ENCODE measurements around the gene FGF12. TPM values are rescaled to one million over a fixed set of nuclear protein-coding genes. Genes with fewer than 3 reads are reported as not detected.

FGF12 gene
- total and polyA plus RNA-seq, 3 experiments from 2014 or later: not detected

DNA sequence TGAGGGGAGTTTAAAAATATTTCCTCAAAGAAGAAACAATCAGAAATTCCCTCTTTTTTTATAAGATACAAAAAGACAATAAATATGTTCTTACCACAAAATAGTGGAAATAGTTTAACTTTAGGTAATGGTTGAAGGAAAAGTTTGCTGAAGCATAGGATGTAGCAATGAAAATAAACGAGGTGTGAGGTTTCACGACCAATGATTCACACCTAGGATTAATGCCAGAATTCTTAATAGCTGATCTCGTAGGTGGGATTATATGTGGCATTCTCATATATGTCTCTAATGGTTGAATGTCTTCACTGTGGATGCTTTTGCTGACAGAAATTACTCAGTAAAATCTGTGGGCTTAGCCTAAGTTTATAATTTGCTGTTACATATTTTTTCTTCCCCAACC lies 467.7 kb downstream of the FGF12 start:
- H3K4me1 Mint-ChIP-seq: no peaks in the 10 kb centered on the region
- H3K4me3 Mint-ChIP-seq: no peak overlapping the region
- no peak overlapping the region for H3K27ac Mint-ChIP-seq
- POLR2A ChIA-PET: no interaction called here
- DNase-seq: no peak
- no peaks in the 10 kb centered on the region for H3K9me3 ChIP-seq (ENCODE audit: low read length)
- H3K4me3 ChIP-seq (ENCODE audit: low read length): no peak overlapping the region
- H3K27me3 ChIP-seq (ENCODE audit: insufficient read depth, low read length, poor library complexity, severe bottlenecking): no peaks in the 10 kb centered on the region
- H3K36me3 ChIP-seq (ENCODE audit: insufficient read depth, low read length): no peaks in the 10 kb centered on the region
- no peak overlapping the region for H3K27ac ChIP-seq (ENCODE audit: low read depth, low read length)
- no peaks in the 10 kb centered on the region for H3K4me1 ChIP-seq (ENCODE audit: insufficient read depth, low read length)
- peaks cover 3 to 9% (median 8%) of the 10 kb centered on the region in 5 donors for H3K9me3 Mint-ChIP-seq
- H3K27me3 Mint-ChIP-seq: no peaks in the 10 kb centered on the region
- H3K36me3 Mint-ChIP-seq: no peaks in the 10 kb centered on the region
- CTCF ChIA-PET: no interaction called here

DNA sequence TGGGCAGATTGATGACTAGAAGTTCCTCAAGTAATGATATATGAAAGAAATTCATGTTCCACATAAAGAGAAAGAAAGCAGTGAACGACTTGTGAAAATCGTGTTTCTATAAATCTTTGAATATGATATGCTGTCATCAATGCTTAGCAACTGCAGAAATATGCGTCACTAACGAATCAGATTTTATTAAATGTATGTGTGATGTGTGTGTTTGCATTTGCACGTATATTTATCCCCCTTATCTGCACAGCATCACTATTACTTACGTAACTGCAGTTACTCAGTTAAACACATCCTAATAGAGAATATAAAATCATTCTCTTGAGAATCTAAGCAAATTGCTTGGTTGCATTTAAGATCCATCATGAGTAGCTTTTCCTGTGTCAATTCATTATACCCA lies 468.6 kb downstream of the FGF12 start:
- no peak for DNase-seq
- no peaks in the 10 kb centered on the region for H3K4me1 Mint-ChIP-seq
- H3K4me3 ChIP-seq (ENCODE audit: low read length): no peak overlapping the region
- no peaks in the 10 kb centered on the region for H3K27me3 Mint-ChIP-seq
- H3K27ac ChIP-seq (ENCODE audit: low read depth, low read length): no peak overlapping the region
- no peaks in the 10 kb centered on the region for H3K36me3 Mint-ChIP-seq
- H3K9me3 ChIP-seq (ENCODE audit: low read length): no peaks in the 10 kb centered on the region
- H3K4me1 ChIP-seq (ENCODE audit: insufficient read depth, low read length): no peaks in the 10 kb centered on the region
- CTCF ChIA-PET: no interaction called here
- H3K27ac Mint-ChIP-seq: no peak overlapping the region
- no peak overlapping the region for H3K4me3 Mint-ChIP-seq
- H3K9me3 Mint-ChIP-seq: peaks cover 3 to 9% (median 8%) of the 10 kb centered on the region in 5 donors
- H3K36me3 ChIP-seq (ENCODE audit: insufficient read depth, low read length): no peaks in the 10 kb centered on the region
- POLR2A ChIA-PET: no interaction called here
- no peaks in the 10 kb centered on the region for H3K27me3 ChIP-seq (ENCODE audit: insufficient read depth, low read length, poor library complexity, severe bottlenecking)

DNA sequence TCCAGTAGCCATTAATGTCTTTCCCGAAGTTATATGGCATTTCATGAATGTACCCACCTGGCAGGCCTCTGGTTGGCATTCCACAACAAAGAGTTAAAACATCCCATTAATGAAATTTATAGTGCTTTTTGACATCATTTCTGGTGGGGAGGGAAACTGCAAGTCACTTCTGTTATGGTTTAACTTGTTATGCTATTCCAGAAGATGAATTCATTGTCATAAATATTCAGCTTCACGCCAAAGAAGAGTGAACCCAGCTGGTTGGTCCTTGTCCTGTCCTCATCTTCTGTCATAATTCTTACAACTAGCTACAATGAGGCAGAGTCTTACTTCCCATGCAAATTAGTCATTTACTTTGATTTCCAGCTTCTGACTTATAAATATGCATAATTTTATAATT lies 471.5 kb downstream of the FGF12 start:
- H3K36me3 ChIP-seq (ENCODE audit: insufficient read depth, low read length): no peaks in the 10 kb centered on the region
- H3K9me3 ChIP-seq (ENCODE audit: low read length): no peaks in the 10 kb centered on the region
- no peaks in the 10 kb centered on the region for H3K27me3 ChIP-seq (ENCODE audit: insufficient read depth, low read length, poor library complexity, severe bottlenecking)
- no peaks in the 10 kb centered on the region for H3K27me3 Mint-ChIP-seq
- DNase-seq: no peak
- H3K4me3 Mint-ChIP-seq: no peak overlapping the region
- H3K4me1 Mint-ChIP-seq: no peaks in the 10 kb centered on the region
- H3K27ac Mint-ChIP-seq: no peak overlapping the region
- CTCF ChIA-PET: no interaction called here
- H3K27ac ChIP-seq (ENCODE audit: low read depth, low read length): no peak overlapping the region
- POLR2A ChIA-PET: no interaction called here
- H3K9me3 Mint-ChIP-seq: peaks cover 2 to 19% (median 5%) of the 10 kb centered on the region in 5 donors
- no peaks in the 10 kb centered on the region for H3K4me1 ChIP-seq (ENCODE audit: insufficient read depth, low read length)
- H3K4me3 ChIP-seq (ENCODE audit: low read length): no peak overlapping the region
- no peaks in the 10 kb centered on the region for H3K36me3 Mint-ChIP-seq

DNA sequence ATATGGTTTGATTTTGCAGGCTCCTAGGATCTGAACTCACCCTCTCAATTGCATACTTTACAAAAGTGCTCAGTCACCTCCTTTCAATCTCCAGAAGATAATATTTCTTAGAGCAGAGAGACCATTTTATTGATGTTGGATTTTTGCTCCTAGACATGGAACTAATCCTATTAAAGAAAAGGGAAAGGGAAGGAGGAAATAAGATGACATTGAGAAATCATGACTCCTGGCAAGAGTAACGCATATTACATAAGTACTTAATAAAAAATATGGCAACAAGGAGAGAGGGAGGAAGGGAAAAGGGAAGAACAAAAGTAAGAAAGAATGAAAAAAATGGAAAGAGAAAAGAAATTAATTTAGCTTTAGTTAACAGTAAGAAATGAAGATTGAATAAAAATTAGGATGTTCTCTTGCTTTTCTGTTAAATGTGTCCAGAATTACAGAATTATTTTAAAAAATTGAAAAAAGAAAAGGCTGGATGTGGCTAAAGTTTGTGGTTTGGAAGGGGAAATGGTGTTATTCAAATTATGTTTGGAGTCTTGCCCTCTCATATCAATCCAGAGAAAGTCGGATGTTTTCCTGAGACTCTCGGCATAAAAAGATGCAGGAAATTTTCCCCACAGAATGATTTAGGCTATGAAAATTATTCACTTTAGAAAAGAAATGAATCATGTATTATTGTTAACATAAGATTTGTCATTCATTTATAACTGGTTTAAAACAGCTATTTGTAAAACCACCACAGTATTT lies 474.0 kb downstream of the FGF12 start:
- H3K36me3 Mint-ChIP-seq: no peaks in the 10 kb centered on the region
- H3K27ac ChIP-seq (ENCODE audit: low read depth, low read length): no peak overlapping the region
- H3K4me3 Mint-ChIP-seq: no peak overlapping the region
- H3K4me1 ChIP-seq (ENCODE audit: insufficient read depth, low read length): no peaks in the 10 kb centered on the region
- H3K27ac Mint-ChIP-seq: no peak overlapping the region
- no peaks in the 10 kb centered on the region for H3K9me3 ChIP-seq (ENCODE audit: low read length)
- ChIA-PET POLR2A (no interaction called here), CTCF (no interaction called here)
- H3K27me3 Mint-ChIP-seq: no peaks in the 10 kb centered on the region
- no peaks in the 10 kb centered on the region for H3K36me3 ChIP-seq (ENCODE audit: insufficient read depth, low read length)
- no peaks in the 10 kb centered on the region for H3K27me3 ChIP-seq (ENCODE audit: insufficient read depth, low read length, poor library complexity, severe bottlenecking)
- H3K4me3 ChIP-seq (ENCODE audit: low read length): no peak overlapping the region
- H3K9me3 Mint-ChIP-seq: peaks cover 0 to 14% (median 2%) of the 10 kb centered on the region in 5 donors
- no peak for DNase-seq
- no peaks in the 10 kb centered on the region for H3K4me1 Mint-ChIP-seq

DNA sequence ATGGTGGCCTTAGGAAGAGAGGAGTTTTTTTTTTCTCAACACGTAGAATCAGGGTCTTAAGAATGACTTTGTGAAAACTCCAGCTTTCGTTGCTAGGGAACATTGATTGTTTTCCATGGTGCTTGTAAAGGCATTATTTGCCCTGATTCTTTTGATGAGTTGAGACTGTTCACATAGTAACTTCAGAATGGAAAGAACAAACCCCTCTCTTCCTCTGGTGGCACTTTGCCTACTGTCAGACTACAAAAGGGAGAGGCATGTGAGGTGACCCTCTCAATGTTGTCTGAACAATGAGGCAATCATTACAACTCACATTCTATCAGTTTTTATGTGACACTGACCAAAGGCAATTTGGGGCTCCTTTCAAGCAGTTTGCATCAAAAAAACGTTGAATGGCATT lies 477.8 kb downstream of the FGF12 start:
- Mint-ChIP-seq H3K9me3 (peaks cover 0 to 14% (median 4%) of the 10 kb centered on the region in 5 donors), H3K4me3 (no peak overlapping the region), H3K27me3 (no peaks in the 10 kb centered on the region), H3K4me1 (no peaks in the 10 kb centered on the region), H3K27ac (no peak overlapping the region), H3K36me3 (no peaks in the 10 kb centered on the region)
- no peak for DNase-seq
- Histone ChIP-seq H3K9me3 (ENCODE audit: low read length) (no peaks in the 10 kb centered on the region), H3K4me1 (ENCODE audit: insufficient read depth, low read length) (no peaks in the 10 kb centered on the region), H3K27me3 (ENCODE audit: insufficient read depth, low read length, poor library complexity, severe bottlenecking) (no peaks in the 10 kb centered on the region), H3K27ac (ENCODE audit: low read depth, low read length) (no peak overlapping the region), H3K4me3 (ENCODE audit: low read length) (no peak overlapping the region), H3K36me3 (ENCODE audit: insufficient read depth, low read length) (no peaks in the 10 kb centered on the region)
- ChIA-PET CTCF (no interaction called here), POLR2A (no interaction called here)

DNA sequence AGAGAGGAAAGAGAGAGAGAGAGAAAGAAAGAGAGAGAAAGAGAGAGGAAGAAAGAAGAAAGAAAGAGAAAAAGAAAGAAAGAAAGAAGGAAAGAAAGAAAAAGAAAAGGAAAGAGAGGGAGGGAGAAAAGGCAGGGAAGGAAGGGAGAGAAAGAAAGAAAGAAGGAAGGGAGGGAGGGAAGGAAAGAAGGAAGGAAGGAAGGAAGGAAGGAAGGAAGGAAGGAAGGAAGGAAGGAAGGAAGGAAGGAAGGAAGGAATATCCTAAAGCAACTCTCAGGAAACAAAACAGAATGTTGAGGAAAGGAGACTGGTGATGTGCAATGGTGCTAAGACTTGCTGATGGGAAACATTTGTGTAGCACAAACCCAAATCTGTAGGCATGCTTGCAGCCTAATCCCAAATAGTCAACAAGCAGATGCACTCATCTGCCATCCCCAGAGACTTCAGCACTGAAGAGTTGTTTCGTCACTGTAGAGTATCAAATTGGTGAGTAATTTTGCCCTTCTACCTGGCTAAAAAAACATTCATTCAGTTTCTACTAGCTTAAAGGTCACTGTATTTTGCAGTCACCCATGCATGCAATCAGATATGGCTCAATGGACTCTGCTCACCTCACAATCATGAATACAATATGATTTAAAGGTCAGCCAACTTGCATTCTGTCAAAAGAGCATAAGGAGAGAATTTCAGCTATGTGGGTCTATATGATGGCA lies 480.3 kb downstream of the FGF12 start:
- Histone ChIP-seq H3K4me3 (ENCODE audit: low read length) (no peak overlapping the region), H3K27ac (ENCODE audit: low read depth, low read length) (no peak overlapping the region), H3K4me1 (ENCODE audit: insufficient read depth, low read length) (no peaks in the 10 kb centered on the region), H3K27me3 (ENCODE audit: insufficient read depth, low read length, poor library complexity, severe bottlenecking) (no peaks in the 10 kb centered on the region), H3K36me3 (ENCODE audit: insufficient read depth, low read length) (no peaks in the 10 kb centered on the region), H3K9me3 (ENCODE audit: low read length) (no peaks in the 10 kb centered on the region)
- H3K27me3 Mint-ChIP-seq: no peaks in the 10 kb centered on the region
- no peaks in the 10 kb centered on the region for H3K4me1 Mint-ChIP-seq
- no peaks in the 10 kb centered on the region for H3K36me3 Mint-ChIP-seq
- ChIA-PET CTCF (no interaction called here), POLR2A (no interaction called here)
- DNase-seq: no peak
- no peak overlapping the region for H3K4me3 Mint-ChIP-seq
- peaks cover 0 to 14% (median 4%) of the 10 kb centered on the region in 5 donors for H3K9me3 Mint-ChIP-seq
- H3K27ac Mint-ChIP-seq: no peak overlapping the region

DNA sequence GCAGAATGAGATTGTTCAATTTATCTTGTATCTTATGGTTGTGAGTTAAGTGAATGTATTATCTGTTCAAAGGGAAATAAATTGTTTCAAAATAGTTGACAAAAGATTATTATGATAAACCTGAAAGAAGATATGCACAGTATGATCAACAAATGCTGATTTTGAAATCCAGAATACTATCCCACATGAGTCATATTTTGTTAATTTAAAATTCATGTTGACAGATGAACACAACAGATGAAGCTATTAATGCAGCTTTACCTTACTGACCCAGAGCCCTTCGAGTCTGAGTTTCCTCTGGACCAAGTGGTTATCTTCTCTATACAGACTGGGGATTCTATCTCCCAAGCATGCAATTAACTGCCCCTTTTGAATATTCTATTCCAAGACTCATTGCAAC lies 482.8 kb downstream of the FGF12 start:
- H3K4me3 ChIP-seq (ENCODE audit: low read length): no peak overlapping the region
- Mint-ChIP-seq H3K4me1 (no peaks in the 10 kb centered on the region), H3K4me3 (no peak overlapping the region), H3K9me3 (peaks cover 0 to 20% (median 4%) of the 10 kb centered on the region in 5 donors), H3K27ac (no peak overlapping the region), H3K36me3 (no peaks in the 10 kb centered on the region), H3K27me3 (no peaks in the 10 kb centered on the region)
- H3K9me3 ChIP-seq (ENCODE audit: low read length): no peaks in the 10 kb centered on the region
- H3K36me3 ChIP-seq (ENCODE audit: insufficient read depth, low read length): no peaks in the 10 kb centered on the region
- CTCF ChIA-PET: no interaction called here
- POLR2A ChIA-PET: no interaction called here
- DNase-seq: no peak
- H3K27ac ChIP-seq (ENCODE audit: low read depth, low read length): no peak overlapping the region
- H3K27me3 ChIP-seq (ENCODE audit: insufficient read depth, low read length, poor library complexity, severe bottlenecking): no peaks in the 10 kb centered on the region
- H3K4me1 ChIP-seq (ENCODE audit: insufficient read depth, low read length): no peaks in the 10 kb centered on the region

DNA sequence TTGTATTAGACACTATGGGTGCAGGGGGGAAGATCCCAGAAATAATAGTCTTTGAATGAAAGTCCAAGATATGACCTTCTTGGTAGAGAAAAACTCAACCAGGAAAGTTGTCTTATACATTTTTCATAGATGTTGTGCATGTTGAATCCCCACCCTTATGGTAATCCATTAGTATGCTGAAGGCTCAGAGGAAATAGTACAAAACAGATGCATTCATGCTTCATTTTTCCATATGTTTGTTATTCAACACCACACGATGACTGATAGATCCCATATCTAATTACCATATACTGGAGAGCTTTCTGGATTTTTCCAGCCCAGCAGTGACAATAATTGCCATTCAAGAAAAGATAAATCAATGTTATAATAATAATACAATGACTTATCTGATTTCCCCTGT lies 487.4 kb downstream of the FGF12 start:
- Mint-ChIP-seq H3K9me3 (peaks cover 0 to 28% (median 7%) of the 10 kb centered on the region in 5 donors), H3K36me3 (no peaks in the 10 kb centered on the region), H3K27me3 (peaks cover 0 to 2% of the 10 kb centered on the region in 2 donors), H3K4me3 (no peak overlapping the region), H3K27ac (no peak overlapping the region), H3K4me1 (no peaks in the 10 kb centered on the region)
- POLR2A ChIA-PET: no interaction called here
- Histone ChIP-seq H3K4me1 (ENCODE audit: insufficient read depth, low read length) (no peaks in the 10 kb centered on the region), H3K36me3 (ENCODE audit: insufficient read depth, low read length) (no peaks in the 10 kb centered on the region), H3K9me3 (ENCODE audit: low read length) (no peaks in the 10 kb centered on the region), H3K27ac (ENCODE audit: low read depth, low read length) (no peak overlapping the region), H3K27me3 (ENCODE audit: insufficient read depth, low read length, poor library complexity, severe bottlenecking) (no peaks in the 10 kb centered on the region), H3K4me3 (ENCODE audit: low read length) (no peak overlapping the region)
- CTCF ChIA-PET: no interaction called here
- DNase-seq: no peak

Data from CD8-positive, alpha-beta memory T cell (primary cell).